Epithelial cell of esophagus (primary cell): ENCODE measurements around the gene GALK1.

ENCODE experiments used
- DNase-seq: peaks from one replicate; pipeline ENCODE4 v3.0.0; 2010; ENCODE audit warnings: low read depth
- H3K4me3 ChIP-seq: 2 replicates; pipeline ENCODE4 v1.5.1; 2011; ENCODE audit warnings: mild to moderate bottlenecking, low read length, control low read depth
- CTCF ChIP-seq: IDR thresholded peaks from 2 replicates; pipeline ENCODE4 v1.5.1; 2011; ENCODE audit warnings: low read depth, mild to moderate bottlenecking, low read length, control low read depth, inconsistent platforms; ENCODE audit not compliant: insufficient read depth; ENCODE audit errors: missing control alignments

The GALK1 gene

GRCh38 chr17:75795820-75796607 is 31.0 kb upstream of the GALK1 start:
- H3K4me3 ChIP-seq: no peak overlapping the region
- no peak for DNase-seq
- no peak for TF ChIP-seq CTCF

DNA sequence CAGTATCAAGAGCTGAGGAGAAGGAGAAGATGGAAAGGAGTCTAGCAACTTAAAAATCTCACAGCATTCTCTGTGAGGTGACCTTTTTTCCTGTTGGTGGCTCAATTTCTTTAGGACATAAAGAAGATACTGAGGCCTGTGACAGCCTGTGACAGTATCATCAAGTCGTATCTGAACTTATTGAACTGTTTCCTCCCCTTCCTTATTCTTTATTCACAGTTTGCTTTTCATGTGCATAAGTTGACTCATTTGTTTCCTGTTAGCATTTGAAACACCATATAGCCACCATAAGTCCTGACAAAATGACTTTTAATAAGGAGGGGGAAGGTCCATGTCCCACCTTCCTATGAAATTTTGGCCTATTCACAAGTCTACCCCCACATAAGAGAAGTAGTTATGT is 28.5 kb upstream of the GALK1 start:
- no peak for TF ChIP-seq CTCF
- DNase-seq: no peak
- no peak overlapping the region for H3K4me3 ChIP-seq

GRCh38 chr17:75791254-75791653 is 26.3 kb upstream of the GALK1 start:
- H3K4me3 ChIP-seq: no peak overlapping the region
- TF ChIP-seq CTCF: no peak
- DNase-seq: no peak

DNA sequence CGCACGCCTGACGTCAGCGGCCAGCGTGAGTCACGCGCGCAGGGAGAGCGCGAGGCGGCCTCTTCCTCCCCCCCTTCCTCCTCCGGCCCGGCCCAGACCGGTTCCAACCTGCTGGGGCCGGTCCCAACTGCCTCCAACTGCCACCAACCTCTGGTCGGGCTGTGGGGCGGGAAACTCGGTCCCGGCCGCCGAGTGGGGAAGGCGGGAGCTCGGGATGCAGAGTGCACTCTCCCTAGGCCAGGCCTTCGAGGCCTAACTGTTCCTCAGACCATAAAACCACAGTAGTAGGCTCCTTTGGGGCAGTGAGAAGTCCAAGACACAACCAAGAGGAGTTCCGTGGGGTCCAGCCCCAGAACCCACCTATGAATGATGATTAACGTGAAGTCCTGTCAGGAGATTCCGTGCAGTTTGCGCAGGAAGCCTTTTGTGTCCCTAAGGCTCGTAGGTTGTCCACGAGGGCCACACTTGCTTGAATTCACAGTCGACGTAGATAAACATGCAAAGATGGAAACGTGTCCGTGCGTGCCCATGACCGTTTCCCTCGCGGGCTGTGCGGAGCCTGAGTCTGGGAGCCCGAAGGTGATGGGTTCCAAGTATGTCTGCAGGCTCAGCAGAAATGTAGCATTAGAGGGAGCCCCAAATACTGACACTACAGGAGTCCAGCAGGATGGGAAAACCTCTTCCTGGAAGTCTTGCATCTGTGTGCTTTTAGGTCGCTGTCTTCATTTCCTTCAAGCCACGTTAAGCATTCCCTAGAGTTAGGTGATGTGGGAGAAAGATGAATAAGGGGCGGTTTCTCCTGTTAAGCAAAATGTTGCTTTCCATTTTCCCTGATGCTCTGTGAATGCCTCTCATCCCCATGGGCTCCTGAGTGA is 20.3 kb upstream of the GALK1 start:
- no peak for TF ChIP-seq CTCF
- peak overlapping the region; percentile 71 for H3K4me3 ChIP-seq
- peak; percentile 93 for DNase-seq

- peak; percentile 99 for DNase-seq
- no peak for TF ChIP-seq CTCF
- peak within 1 kb of the TSS; percentile 71 for H3K4me3 ChIP-seq
Observed at GRCh38 chr17:75784473-75785015, 19.6 kb upstream of the GALK1 start, which contains the start of gene UNK. Gene UNK, plus strand, starts transcription at chr17:75784806. Its CDS starts 75 bp downstream, at chr17:75784881.

- DNase-seq: no peak
- no peak for TF ChIP-seq CTCF
- peak overlapping the region; percentile 71 for H3K4me3 ChIP-seq
Observed at GRCh38 chr17:75783803-75784472, 18.9 kb upstream of the GALK1 start.
